ENCODE data around the gene ATF4. TPM values are rescaled to one million over a fixed set of nuclear protein-coding genes. Genes with fewer than 3 reads are reported as not detected.
"Not testable (repeated sequence)": the region's sequence is repeated elsewhere in the genome, so short reads cannot be mapped to it uniquely, and the experiment has no call there.

Gene ATF4
- total RNA-seq, 1 donor from 2014 or later = 246 TPM

DNA sequence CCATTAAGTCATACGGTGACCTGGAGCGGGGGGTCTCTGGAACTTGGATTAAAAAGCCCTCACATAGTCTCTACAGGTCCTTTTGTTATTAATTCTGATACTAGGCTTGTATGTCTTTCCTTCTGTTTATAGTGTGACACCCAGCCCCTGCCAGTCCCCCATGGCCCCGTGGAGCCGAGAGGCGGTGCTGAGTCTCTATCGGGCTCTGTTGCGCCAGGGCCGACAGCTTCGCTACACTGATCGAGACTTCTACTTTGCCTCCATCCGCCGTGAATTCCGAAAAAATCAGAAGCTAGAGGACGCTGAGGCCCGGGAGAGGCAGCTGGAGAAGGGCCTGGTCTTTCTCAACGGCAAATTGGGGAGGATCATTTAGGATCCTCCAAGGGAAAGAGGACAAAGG lies 16.3 kb upstream of the ATF4 start:
- TF ChIP-seq, protein P1, sequence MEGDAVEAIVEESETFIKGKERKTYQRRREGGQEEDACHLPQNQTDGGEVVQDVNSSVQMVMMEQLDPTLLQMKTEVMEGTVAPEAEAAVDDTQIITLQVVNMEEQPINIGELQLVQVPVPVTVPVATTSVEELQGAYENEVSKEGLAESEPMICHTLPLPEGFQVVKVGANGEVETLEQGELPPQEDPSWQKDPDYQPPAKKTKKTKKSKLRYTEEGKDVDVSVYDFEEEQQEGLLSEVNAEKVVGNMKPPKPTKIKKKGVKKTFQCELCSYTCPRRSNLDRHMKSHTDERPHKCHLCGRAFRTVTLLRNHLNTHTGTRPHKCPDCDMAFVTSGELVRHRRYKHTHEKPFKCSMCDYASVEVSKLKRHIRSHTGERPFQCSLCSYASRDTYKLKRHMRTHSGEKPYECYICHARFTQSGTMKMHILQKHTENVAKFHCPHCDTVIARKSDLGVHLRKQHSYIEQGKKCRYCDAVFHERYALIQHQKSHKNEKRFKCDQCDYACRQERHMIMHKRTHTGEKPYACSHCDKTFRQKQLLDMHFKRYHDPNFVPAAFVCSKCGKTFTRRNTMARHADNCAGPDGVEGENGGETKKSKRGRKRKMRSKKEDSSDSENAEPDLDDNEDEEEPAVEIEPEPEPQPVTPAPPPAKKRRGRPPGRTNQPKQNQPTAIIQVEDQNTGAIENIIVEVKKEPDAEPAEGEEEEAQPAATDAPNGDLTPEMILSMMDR (IDR thresholded peaks at IDR 0.05) = no peak
- TF ChIP-seq POLR2A (IDR thresholded peaks at IDR 0.05) (no peak), POLR2AphosphoS5 (IDR thresholded peaks at IDR 0.05; ENCODE audit: insufficient read depth in 1 of 2, low read depth in 1 of 2) (no peak)
- peaks cover 0 to 39% of the 10 kb centered on the region in 2 donors for H3K36me3 ChIP-seq
- H3K27ac ChIP-seq = no peak overlapping the region
- no peaks in the 10 kb centered on the region for H3K27me3 ChIP-seq
- H3K4me1 ChIP-seq = peaks cover 33% of the 10 kb centered on the region
- intact Hi-C loops (cut with DNase I) = no loop called here
- no peak overlapping the region for H3K4me3 ChIP-seq
- no peak for DNase-seq (ENCODE audit: extremely low spot score in 2 of 2)
- H3K9me3 ChIP-seq = no peaks in the 10 kb centered on the region

DNA sequence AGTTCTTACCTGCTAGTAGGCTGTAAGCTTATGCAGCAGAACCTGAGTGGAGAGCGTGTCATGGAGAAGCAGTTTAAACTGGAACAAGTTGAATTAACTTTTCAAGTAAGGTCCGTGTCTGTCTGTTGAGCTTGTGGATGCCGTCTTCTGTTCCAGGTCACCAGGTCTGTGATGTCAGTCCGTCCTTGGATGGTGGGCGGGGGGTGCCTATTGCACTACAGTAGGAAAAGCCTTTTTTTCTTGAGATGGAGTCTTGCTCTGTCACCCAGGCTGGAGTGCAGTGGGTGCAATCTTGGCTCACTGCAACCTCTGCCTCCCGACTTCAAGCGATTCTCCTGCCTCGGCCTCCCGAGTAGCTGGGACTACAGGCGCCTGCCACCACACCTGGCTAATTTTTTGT lies 13.3 kb upstream of the ATF4 start:
- H3K4me3 ChIP-seq; DNase-seq (ENCODE audit: extremely low spot score in 2 of 2); H3K9me3 ChIP-seq; intact Hi-C loops (cut with DNase I); H3K27ac ChIP-seq; H3K27me3 ChIP-seq: not testable (repeated sequence)
- Histone ChIP-seq H3K36me3 (peaks cover 0 to 56% of the 10 kb centered on the region in 2 donors), H3K4me1 (peaks cover 22% of the 10 kb centered on the region)

DNA sequence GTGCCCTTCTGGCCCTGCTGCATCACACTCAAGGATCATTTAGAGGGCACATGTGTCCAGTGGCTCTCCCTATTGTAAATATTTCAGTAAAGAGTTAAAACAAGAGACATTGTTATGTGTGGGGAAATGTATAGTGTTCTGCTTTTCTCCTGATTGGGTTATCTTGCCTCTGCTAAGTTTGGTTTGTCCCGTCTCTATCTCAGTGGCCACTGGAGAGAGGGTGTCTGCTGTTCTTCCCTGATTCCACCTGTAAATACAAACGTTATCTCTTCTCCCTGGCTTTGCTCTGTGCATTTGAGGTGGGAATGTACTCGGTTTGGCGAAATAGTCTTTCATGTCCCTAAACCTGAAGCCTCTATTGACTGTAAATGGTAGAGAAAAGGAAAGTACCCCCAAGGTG lies 12.0 kb upstream of the ATF4 start:
- TF ChIP-seq, protein P1 (IDR thresholded peaks at IDR 0.05) = no peak
- TF ChIP-seq POLR2A (IDR thresholded peaks at IDR 0.05) (no peak), POLR2AphosphoS5 (IDR thresholded peaks at IDR 0.05; ENCODE audit: insufficient read depth in 1 of 2, low read depth in 1 of 2) (no peak)
- no peak overlapping the region for H3K4me3 ChIP-seq
- H3K4me1 ChIP-seq = peaks cover 14% of the 10 kb centered on the region
- no peak for DNase-seq (ENCODE audit: extremely low spot score in 2 of 2)
- H3K9me3 ChIP-seq = no peaks in the 10 kb centered on the region
- peaks cover 0 to 68% of the 10 kb centered on the region in 2 donors for H3K36me3 ChIP-seq
- no peaks in the 10 kb centered on the region for H3K27me3 ChIP-seq
- intact Hi-C loops (cut with DNase I) = no loop called here
- no peak overlapping the region for H3K27ac ChIP-seq

DNA sequence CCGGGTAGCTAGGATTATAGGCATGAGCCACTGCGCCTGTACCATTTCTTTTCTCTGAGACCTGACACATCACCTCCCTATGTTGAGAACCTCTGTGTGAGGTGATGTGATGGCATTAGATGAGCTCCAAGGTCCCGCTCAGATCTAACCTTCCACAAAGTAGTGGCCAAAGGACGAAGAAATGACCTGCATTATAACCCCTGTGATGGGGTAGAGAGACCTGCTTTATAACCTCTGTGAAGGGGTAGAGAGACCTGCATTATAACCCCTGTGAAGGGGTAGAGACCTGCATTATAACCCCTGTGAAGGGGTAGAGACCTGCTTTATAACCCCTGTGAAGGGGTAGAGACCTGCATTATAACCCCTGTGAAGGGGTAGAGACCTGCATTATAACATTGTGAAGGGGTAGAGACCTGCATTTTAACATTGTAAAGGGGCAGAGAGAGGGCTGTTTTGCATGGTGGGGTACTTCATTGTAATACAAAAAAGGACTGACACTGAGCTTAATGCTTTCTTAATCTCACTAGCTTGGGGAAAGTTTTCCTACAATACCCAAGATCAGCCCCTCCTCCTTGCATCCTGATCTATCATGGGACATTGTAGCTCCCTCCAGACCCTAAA lies 9.7 kb upstream of the ATF4 start:
- TF ChIP-seq POLR2AphosphoS5 (IDR thresholded peaks at IDR 0.05; ENCODE audit: insufficient read depth in 1 of 2, low read depth in 1 of 2) (no peak), POLR2A (IDR thresholded peaks at IDR 0.05) (no peak)
- TF ChIP-seq, protein P1 (IDR thresholded peaks at IDR 0.05) = no peak
- intact Hi-C loops (cut with DNase I) = loop anchor here (10.0 kb wide), 1 partner anchor 106 kb away; no protein-coding TSS in a partner anchor
- Histone ChIP-seq H3K27me3 (no peaks in the 10 kb centered on the region), H3K4me3 (no peak overlapping the region), H3K9me3 (no peaks in the 10 kb centered on the region), H3K27ac (no peak overlapping the region), H3K4me1 (no peaks in the 10 kb centered on the region), H3K36me3 (peaks cover 0 to 61% of the 10 kb centered on the region in 2 donors)
- no peak for DNase-seq (ENCODE audit: extremely low spot score in 2 of 2)

DNA sequence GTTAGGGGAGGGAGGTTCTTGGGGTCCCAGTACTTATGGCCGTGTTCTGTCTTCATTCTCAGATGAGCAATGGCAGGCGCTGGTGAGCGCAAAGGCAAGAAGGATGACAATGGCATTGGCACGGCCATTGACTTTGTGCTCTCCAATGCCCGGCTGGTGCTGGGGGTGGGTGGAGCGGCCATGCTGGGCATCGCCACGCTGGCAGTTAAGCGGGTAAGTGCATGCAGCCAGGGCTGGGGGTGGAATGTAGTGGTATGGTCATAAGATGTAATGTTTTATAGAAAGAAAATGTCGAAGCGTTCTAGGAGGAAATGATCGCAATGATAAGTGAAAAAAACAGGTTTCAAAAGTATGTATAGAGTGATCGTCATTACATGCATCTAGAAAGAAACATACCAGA lies 9.1 kb upstream of the ATF4 start:
- peaks cover 0 to 55% of the 10 kb centered on the region in 2 donors for H3K36me3 ChIP-seq
- H3K27me3 ChIP-seq = no peaks in the 10 kb centered on the region
- intact Hi-C loops (cut with DNase I) = loop anchor here (10.0 kb wide), 1 partner anchor 106 kb away; no protein-coding TSS in a partner anchor
- no peak overlapping the region for H3K27ac ChIP-seq
- TF ChIP-seq, protein P1 (IDR thresholded peaks at IDR 0.05) = no peak
- TF ChIP-seq POLR2AphosphoS5 (IDR thresholded peaks at IDR 0.05; ENCODE audit: insufficient read depth in 1 of 2, low read depth in 1 of 2) = no peak
- TF ChIP-seq POLR2A (IDR thresholded peaks at IDR 0.05) = no peak
- H3K4me1 ChIP-seq = no peaks in the 10 kb centered on the region
- DNase-seq (ENCODE audit: extremely low spot score in 2 of 2) = no peak
- H3K9me3 ChIP-seq = no peaks in the 10 kb centered on the region
- no peak overlapping the region for H3K4me3 ChIP-seq

Data from vagina (tissue), 2 donors.